ENCODE data around the gene CTXN3. TPM values are rescaled to one million over a fixed set of nuclear protein-coding genes. Genes with fewer than 3 reads are reported as not detected.
A peak's percentile ranks its signal among the peaks of the same experiment; 100 is the strongest.

The CTXN3 gene
- total RNA-seq, 1 experiment from 2014 or later = not detected

DNA sequence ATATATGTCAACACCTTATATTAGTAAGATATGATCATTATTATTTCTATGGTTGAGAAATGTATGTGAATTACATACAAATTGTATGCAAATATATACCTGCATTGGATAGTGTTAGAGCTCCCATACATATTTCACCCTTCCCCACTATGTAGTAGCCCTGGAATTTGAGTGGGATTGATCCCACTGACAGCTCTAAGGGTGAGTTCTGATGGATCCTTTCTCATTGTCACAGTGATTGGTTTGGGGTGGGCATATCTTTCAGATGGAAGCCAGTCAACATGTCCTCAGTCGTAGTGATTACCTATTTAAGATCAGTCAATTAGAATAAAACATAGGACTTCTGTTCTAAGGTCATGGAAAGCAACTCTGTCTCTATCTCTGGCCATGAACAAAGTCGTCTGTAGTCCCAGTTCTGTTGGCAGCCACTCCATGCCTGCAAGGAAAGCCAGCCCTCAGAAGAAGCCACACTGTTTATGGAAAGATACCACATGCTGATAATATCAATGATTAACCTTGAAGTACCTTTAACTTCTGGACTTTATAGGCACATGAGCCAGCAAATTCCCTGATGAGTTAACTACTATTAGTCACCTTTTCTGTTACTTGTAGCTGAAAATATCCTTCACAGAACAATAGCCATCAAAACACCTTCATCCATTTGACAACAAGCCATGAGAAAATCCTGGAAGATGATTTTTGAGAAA, 49.2 kb downstream of the CTXN3 start:
- peak; percentile 79 for DNase-seq (ENCODE audit: low read depth)

DNA sequence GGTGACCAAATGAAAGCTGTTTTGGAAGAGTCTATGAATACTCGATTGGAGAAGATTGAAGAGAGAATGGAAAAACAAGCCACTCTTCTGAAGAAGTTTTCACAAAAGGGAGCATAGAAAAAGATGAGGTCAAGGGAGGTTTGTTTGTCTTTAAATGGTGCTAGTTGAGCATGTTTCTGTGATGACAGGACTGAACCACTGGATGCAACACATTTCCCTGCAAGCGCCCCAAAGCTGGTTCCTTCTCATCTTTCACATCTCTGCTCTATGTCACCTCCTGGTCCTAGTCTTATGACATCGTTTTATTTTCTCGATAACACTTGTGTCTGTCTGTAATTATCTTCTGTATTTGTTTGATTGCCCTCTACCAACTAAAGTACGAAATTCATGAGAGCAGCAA, 50.5 kb downstream of the CTXN3 start:
- DNase-seq (ENCODE audit: low read depth) = no peak

GRCh38 chr5:127700237-127700766, 51.4 kb downstream of the CTXN3 start:
- no peak for DNase-seq (ENCODE audit: low read depth)

GRCh38 chr5:127702434-127702833, 53.6 kb downstream of the CTXN3 start:
- DNase-seq (ENCODE audit: low read depth) = no peak

DNA sequence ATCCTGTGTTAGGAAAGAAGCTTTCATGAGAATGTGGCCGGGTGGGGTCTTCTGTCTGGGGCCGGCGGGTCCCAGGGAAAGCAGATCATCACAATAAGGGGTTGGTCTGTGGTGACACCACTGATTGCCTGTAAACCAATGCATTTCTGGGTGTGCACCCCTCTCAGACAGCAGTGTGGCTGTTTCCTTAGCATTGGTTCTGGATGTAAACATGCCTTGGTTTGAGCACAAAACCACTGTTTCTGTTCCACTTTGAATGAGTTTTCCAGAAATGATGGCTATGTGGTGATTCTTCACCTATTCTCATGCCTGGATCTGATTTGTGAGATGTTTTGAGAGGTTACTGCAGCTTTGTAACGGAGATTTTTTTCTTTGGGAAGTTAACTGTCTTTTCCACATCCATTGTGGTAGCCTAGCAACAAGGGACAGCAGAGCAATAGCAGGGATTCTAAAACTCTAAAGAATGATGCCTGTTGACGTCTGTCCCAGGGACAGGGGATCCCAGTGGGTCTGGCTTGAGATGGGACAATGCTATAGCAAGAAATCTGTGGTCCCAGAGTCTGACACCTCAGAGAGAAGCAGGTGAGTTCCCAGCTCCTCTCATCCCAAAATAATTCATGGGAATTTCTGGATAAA, 54.2 kb downstream of the CTXN3 start, which contains the start of gene CCDC192:
Gene CCDC192, plus strand, starts transcription at position 466 of the 636 bp plus-strand sequence. Its CDS starts 55 bp downstream, at position 521.
- DNase-seq (ENCODE audit: low read depth) = no peak

GRCh38 chr5:127705120-127705892, 56.4 kb downstream of the CTXN3 start:
- peak; percentile 60 for DNase-seq (ENCODE audit: low read depth)

DNA sequence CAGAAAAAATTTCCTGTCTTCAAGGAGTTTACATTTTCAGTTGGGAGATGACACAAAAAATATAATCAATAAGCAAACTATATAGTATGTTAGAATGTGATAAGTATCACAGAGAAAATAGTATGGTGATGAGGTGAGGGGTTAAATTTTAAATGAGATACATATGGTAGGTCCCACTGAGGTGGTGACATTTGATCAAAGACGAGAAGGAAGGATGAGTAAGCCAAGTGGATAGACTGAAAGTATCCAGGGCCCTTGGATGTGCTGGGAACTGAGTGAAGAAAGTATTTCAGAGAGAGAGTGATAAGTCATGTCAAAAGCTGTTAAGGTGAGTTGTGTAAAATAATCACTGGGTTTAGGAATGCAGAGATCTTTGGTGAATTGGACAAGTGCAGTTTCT, 57.8 kb downstream of the CTXN3 start:
- no peak for DNase-seq (ENCODE audit: low read depth)

DNA sequence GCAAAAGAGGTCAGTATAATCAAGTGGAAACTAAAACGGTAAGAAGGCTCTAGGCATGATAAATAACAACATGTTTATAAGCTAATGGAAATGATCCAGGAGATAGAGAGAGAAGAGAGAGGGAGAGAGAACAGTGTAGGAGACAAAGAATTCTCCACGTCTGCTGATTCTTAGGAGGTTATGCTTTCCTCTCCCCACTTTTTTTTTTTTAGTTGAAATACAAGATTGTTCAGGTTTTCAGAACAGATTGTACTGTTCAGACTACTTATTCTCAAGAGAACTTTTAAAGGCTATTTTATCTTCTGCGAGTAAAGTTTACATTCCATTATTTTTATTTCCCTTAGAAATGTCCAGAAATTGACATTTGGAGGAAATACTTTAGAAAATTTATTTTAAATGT, 58.3 kb downstream of the CTXN3 start:
- no peak for DNase-seq (ENCODE audit: low read depth)

Other genes starting within 250 kb of the CTXN3 start
- gene PRRC1, start 131.4 kb upstream of the CTXN3 start, total RNA-seq (2014; rRNA removed; shearing (Covaris generic)) = 31.8 and 47.8 TPM in 2 replicates
- not detected in 2 replicates for gene CCDC192, start 54.3 kb downstream of the CTXN3 start, total RNA-seq (2014; rRNA removed; shearing (Covaris generic))